C4-2B (cell line): Measurements from ENCODE around the gene PRAMEF12.
"Not testable (repeated sequence)": the region's sequence is repeated elsewhere in the genome, so short reads cannot be mapped to it uniquely, and the experiment has no call there.

ENCODE experiments used
- H3K27ac ChIP-seq: fragments of 450-650 bp; 2 replicates; pipeline ENCODE4 v1.5.1; 2017
- CTCF ChIP-seq: fragments of 450-650 bp; conservative IDR thresholded peaks from 2 replicates; pipeline ENCODE4 v1.5.1; 2017; ENCODE audit warnings: mild to moderate bottlenecking
- ZFX ChIP-seq: fragments of 450-650 bp; IDR thresholded peaks from 2 replicates; pipeline ENCODE4 v1.6.1; 2017

Gene PRAMEF12

GRCh38 chr1:12811409-12811784 lies 37.9 kb downstream of the PRAMEF12 start:
- H3K27ac ChIP-seq = no peak overlapping the region
- no peak for TF ChIP-seq ZFX
- no peak for TF ChIP-seq CTCF

- H3K27ac ChIP-seq = not testable (repeated sequence)
Measured at GRCh38 chr1:12819061-12819460, 45.5 kb downstream of the PRAMEF12 start.
